Esophagus muscularis mucosa (tissue), 4 donors: Measurements from ENCODE around the gene CASP3. TPM values are rescaled to one million over a fixed set of nuclear protein-coding genes. Genes with fewer than 3 reads are reported as not detected.
"Not testable (repeated sequence)": the region's sequence is repeated elsewhere in the genome, so short reads cannot be mapped to it uniquely, and the experiment has no call there.

ENCODE experiments used
- DNase-seq: peaks from one replicate; pipeline ENCODE4 v3.0.0-alpha.2; 2017; ENCODE audit errors: extremely low spot score
- H3K27ac ChIP-seq, 4 donors: fragments of 200-600 bp; sonication (generic); replicated peaks in 1 of 4; 1 replicate in 3 of 4; 2 replicates in 1 of 4; pipeline ENCODE4 v1.5.1; 2016 to 2019; ENCODE audit warnings: mild to moderate bottlenecking in 1 of 4
- H3K27me3 ChIP-seq, 4 donors: fragments of 200-600 bp; sonication (generic); one replicate each; pipeline versions ENCODE4 v1.5.1 to v1.6.0; 2016 to 2019
- H3K36me3 ChIP-seq, 4 donors: fragments of 200-600 bp; sonication (generic); one replicate each; pipeline ENCODE4 v1.5.1; 2016 to 2019
- H3K4me1 ChIP-seq, 4 donors: fragments of 200-600 bp; sonication (generic); one replicate each; pipeline ENCODE4 v1.5.1; 2016 to 2019
- H3K4me3 ChIP-seq, 4 donors: fragments of 200-600 bp; sonication (generic); 1 replicate in 2 of 4; 2 replicates in 2 of 4; pipeline ENCODE4 v1.5.1; 2016 to 2019; ENCODE audit warnings: mild to moderate bottlenecking in 4 of 4, moderate library complexity in 1 of 4
- H3K9me3 ChIP-seq, 4 donors: fragments of 200-600 bp; sonication (generic); 1 replicate in 3 of 4; 2 replicates in 1 of 4; pipeline ENCODE4 v1.5.1; 2016 to 2019
- CTCF ChIP-seq, 3 experiments: fragments of 200-600 bp in 2 of 3; fragments of 450-650 bp in 1 of 3; sonication (generic) in 2 of 3; IDR thresholded peaks; one replicate each; pipeline ENCODE4 v1.5.1; 2017 to 2019; ENCODE audit warnings: antibody characterized with exemption in 3 of 3, mild to moderate bottlenecking in 2 of 3, moderate library complexity in 1 of 3
- EP300 ChIP-seq: sonication (generic); formaldehyde crosslinking; IDR thresholded peaks from one replicate; pipeline ENCODE4 v1.6.1; 2017; ENCODE audit warnings: antibody characterized with exemption
- POLR2A ChIP-seq: fragments of 450-650 bp; IDR thresholded peaks from one replicate; pipeline ENCODE4 v1.6.1; 2017; ENCODE audit warnings: antibody characterized with exemption, moderate library complexity, mild to moderate bottlenecking, low read depth
- POLR2AphosphoS5 ChIP-seq, 2 donors: sonication (generic); formaldehyde crosslinking; IDR thresholded peaks; one replicate each; pipeline ENCODE4 v1.6.1; 2017; ENCODE audit warnings: antibody characterized with exemption in 2 of 2
- WGBS: methylation state at CpG from one replicate; pipeline ENCODE4 v1.1.5; 2018; 5-methylcytosine and 5-hydroxymethylcytosine counted together
- intact Hi-C: fragments of 100-400 bp; cut with DNase I; formaldehyde crosslinking; loops from one replicate; pipeline ENCODE4 v1.15.1; 2023
- total RNA-seq, 4 donors: library from RNA; depleted of rRNA; stranded (reverse); fragments of >200 nt; gene quantifications; one replicate each; pipeline versions ENCODE4 v1.1.0 to v1.2.1, GENCODE V29; 2016

The CASP3 gene
- total RNA-seq, 4 donors from 2014 or later = 11.3 to 18.6 (median 15.9) TPM

GRCh38 chr4:184593461-184593860, 55.8 kb downstream of the CASP3 start:
- WGBS = 92% methylated on average over 6 of the region's 6 CpGs
- TF ChIP-seq POLR2A (no peak), EP300 (no peak), CTCF (IDR thresholded peaks at IDR 0.05) (no peak), POLR2AphosphoS5 (IDR thresholded peaks at IDR 0.05) (no peak)
- Histone ChIP-seq H3K9me3 (no peaks in the 10 kb centered on the region), H3K4me1 (no peaks in the 10 kb centered on the region), H3K4me3 (no peak overlapping the region), H3K36me3 (no peaks in the 10 kb centered on the region), H3K27ac (no peak overlapping the region), H3K27me3 (peaks cover 0 to 8% (median 0%) of the 10 kb centered on the region in 4 donors)
- no peak for DNase-seq
- intact Hi-C loops = no loop called here

- WGBS = 100% methylated on average over 5 of the region's 39 CpGs
- H3K4me3 ChIP-seq, H3K36me3 ChIP-seq, H3K9me3 ChIP-seq, H3K4me1 ChIP-seq, H3K27me3 ChIP-seq, H3K27ac ChIP-seq, intact Hi-C loops, DNase-seq: not testable (repeated sequence)
Observed at GRCh38 chr4:184591747-184592270, 57.4 kb downstream of the CASP3 start.

GRCh38 chr4:184591070-184591677, 58.1 kb downstream of the CASP3 start:
- no peak for TF ChIP-seq POLR2A
- no peak for TF ChIP-seq POLR2AphosphoS5 (IDR thresholded peaks at IDR 0.05)
- TF ChIP-seq EP300 = no peak
- no peak for TF ChIP-seq CTCF (IDR thresholded peaks at IDR 0.05)
- Histone ChIP-seq H3K4me3 (no peak overlapping the region), H3K36me3 (no peaks in the 10 kb centered on the region), H3K4me1 (no peaks in the 10 kb centered on the region), H3K27ac (no peak overlapping the region), H3K9me3 (no peaks in the 10 kb centered on the region), H3K27me3 (peaks cover 0 to 8% (median 0%) of the 10 kb centered on the region in 4 donors)
- DNase-seq = no peak
- intact Hi-C loops = no loop called here
- WGBS = 90% methylated on average over 5 of the region's 5 CpGs

- H3K27ac ChIP-seq = no peak overlapping the region
- no peak for TF ChIP-seq POLR2A
- no peak for TF ChIP-seq CTCF (IDR thresholded peaks at IDR 0.05)
- no peak for TF ChIP-seq EP300
- WGBS = 89% methylated on average over 3 of the region's 3 CpGs
- H3K4me3 ChIP-seq = no peak overlapping the region
- H3K4me1 ChIP-seq = no peaks in the 10 kb centered on the region
- no peak for DNase-seq
- H3K9me3 ChIP-seq = no peaks in the 10 kb centered on the region
- intact Hi-C loops = no loop called here
- H3K27me3 ChIP-seq = peaks cover 0 to 8% (median 0%) of the 10 kb centered on the region in 4 donors
- H3K36me3 ChIP-seq = no peaks in the 10 kb centered on the region
Observed at GRCh38 chr4:184590196-184590595, 59.1 kb downstream of the CASP3 start.

- no peak overlapping the region for H3K4me3 ChIP-seq
- no peak for TF ChIP-seq CTCF (IDR thresholded peaks at IDR 0.05)
- no peak for TF ChIP-seq POLR2AphosphoS5 (IDR thresholded peaks at IDR 0.05)
- no peak for TF ChIP-seq EP300
- TF ChIP-seq POLR2A = no peak
- H3K27ac ChIP-seq = no peak overlapping the region
- DNase-seq = no peak
- no peaks in the 10 kb centered on the region for H3K9me3 ChIP-seq
- WGBS = 91% methylated on average over 8 of the region's 8 CpGs
- intact Hi-C loops = no loop called here
- peaks cover 0 to 8% (median 0%) of the 10 kb centered on the region in 4 donors for H3K27me3 ChIP-seq
- H3K4me1 ChIP-seq = no peaks in the 10 kb centered on the region
- no peaks in the 10 kb centered on the region for H3K36me3 ChIP-seq
Observed at GRCh38 chr4:184588893-184589292, 60.4 kb downstream of the CASP3 start.
